ENCODE measurements around the gene BTBD7. TPM values are rescaled to one million over a fixed set of nuclear protein-coding genes. Genes with fewer than 3 reads are reported as not detected.

BTBD7 gene
- total and polyA plus RNA-seq, 9 donors, result 10.9 to 42.2 (median 32.7) TPM

GRCh38 chr14:93317210-93317874 is 15.5 kb downstream of the BTBD7 start:
- Histone ChIP-seq H3K9me3 (no peaks in the 10 kb centered on the region), H3K27ac (no peak overlapping the region), H3K27me3 (no peaks in the 10 kb centered on the region), H3K4me1 (ENCODE audit: insufficient read depth) (peaks cover 6% of the 10 kb centered on the region), H3K4me3 (no peak overlapping the region), H3K36me3 (no peaks in the 10 kb centered on the region)
- 92 to 94% (median 94%) methylated on average over 7 of the region's 7 CpGs for WGBS, 3 donors
- TF ChIP-seq POLR2A (IDR thresholded peaks at IDR 0.05), result no peak
- intact Hi-C loops (cut with DNase I), result no loop called here
- no peak for DNase-seq

DNA sequence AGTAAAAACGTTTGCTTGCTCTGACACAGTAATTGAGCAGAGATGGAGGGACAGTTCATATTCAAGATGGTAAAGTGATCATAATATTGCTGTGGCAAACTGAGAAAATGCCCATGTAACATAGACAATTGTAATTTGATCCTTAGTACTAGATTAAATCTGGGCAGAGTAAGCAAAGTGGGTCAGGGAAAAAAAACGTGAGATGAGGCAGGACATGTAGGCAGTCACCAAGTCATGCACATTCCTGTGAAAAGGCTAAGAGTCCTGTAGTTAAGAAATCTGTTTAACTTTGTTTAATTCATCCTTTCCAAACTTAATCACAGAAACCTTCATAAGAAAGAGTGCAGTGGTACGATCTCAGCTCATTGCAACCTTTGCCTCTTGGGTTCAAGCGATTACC is 16.1 kb downstream of the BTBD7 start:
- no peak overlapping the region for H3K4me3 ChIP-seq
- no peak overlapping the region for H3K27ac ChIP-seq
- intact Hi-C loops (cut with DNase I), result no loop called here
- 78 to 83% (median 82%) methylated on average over 4 of the region's 4 CpGs for WGBS, 3 donors
- H3K9me3 ChIP-seq, result no peaks in the 10 kb centered on the region
- no peaks in the 10 kb centered on the region for H3K36me3 ChIP-seq
- no peak for TF ChIP-seq CTCF (IDR thresholded peaks at IDR 0.05)
- H3K4me1 ChIP-seq (ENCODE audit: insufficient read depth), result peaks cover 6% of the 10 kb centered on the region
- no peak for DNase-seq
- H3K27me3 ChIP-seq, result no peaks in the 10 kb centered on the region

DNA sequence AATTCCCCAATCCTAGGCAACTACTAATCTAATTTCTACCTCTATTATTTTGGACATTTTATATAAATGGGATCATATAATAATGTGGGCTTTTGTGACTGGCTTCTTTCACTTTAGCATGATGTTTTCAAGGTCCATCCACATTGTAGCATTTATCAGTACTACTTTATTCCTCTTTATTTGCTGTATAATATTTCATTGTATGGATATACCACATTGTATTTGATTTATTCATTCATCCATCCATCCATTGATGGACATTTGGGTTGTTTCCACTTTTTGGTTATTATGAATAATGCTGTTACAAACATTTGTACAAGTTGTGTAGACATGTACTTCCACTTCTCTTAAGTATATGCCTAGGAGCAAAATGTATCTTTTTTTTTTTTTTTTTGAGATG is 17.3 kb downstream of the BTBD7 start:
- Histone ChIP-seq H3K27ac (no peak overlapping the region), H3K27me3 (no peaks in the 10 kb centered on the region), H3K36me3 (no peaks in the 10 kb centered on the region), H3K4me1 (ENCODE audit: insufficient read depth) (peaks cover 6% of the 10 kb centered on the region), H3K9me3 (no peaks in the 10 kb centered on the region), H3K4me3 (no peak overlapping the region)
- intact Hi-C loops (cut with DNase I), result no loop called here
- DNase-seq, result no peak
- TF ChIP-seq POLR2A (IDR thresholded peaks at IDR 0.05) (no peak), CTCF (IDR thresholded peaks at IDR 0.05) (no peak), EP300 (IDR thresholded peaks at IDR 0.05) (no peak)

GRCh38 chr14:93311082-93311481 is 21.8 kb downstream of the BTBD7 start:
- H3K27me3 ChIP-seq, result no peaks in the 10 kb centered on the region
- DNase-seq, result no peak
- no peaks in the 10 kb centered on the region for H3K9me3 ChIP-seq
- no peaks in the 10 kb centered on the region for H3K36me3 ChIP-seq
- intact Hi-C loops (cut with DNase I), result no loop called here
- H3K4me3 ChIP-seq, result no peak overlapping the region
- WGBS, 3 donors, result 88 to 92% (median 90%) methylated on average over 1 of the region's 1 CpG
- no peak for TF ChIP-seq POLR2A (IDR thresholded peaks at IDR 0.05)
- no peak overlapping the region for H3K27ac ChIP-seq
- H3K4me1 ChIP-seq (ENCODE audit: insufficient read depth), result peaks cover 6% of the 10 kb centered on the region

- peaks cover 6% of the 10 kb centered on the region for H3K4me1 ChIP-seq (ENCODE audit: insufficient read depth)
- no peak for TF ChIP-seq POLR2A (IDR thresholded peaks at IDR 0.05)
- TF ChIP-seq CTCF (IDR thresholded peaks at IDR 0.05), result no peak
- TF ChIP-seq EP300 (IDR thresholded peaks at IDR 0.05), result no peak
- no peaks in the 10 kb centered on the region for H3K27me3 ChIP-seq
- H3K4me3 ChIP-seq, result no peak overlapping the region
- no peak overlapping the region for H3K27ac ChIP-seq
- intact Hi-C loops (cut with DNase I), result no loop called here
- no peaks in the 10 kb centered on the region for H3K36me3 ChIP-seq
- no peak for DNase-seq
- WGBS, 3 donors, result 94 to 97% (median 95%) methylated on average over 2 of the region's 2 CpGs
- H3K9me3 ChIP-seq, result no peaks in the 10 kb centered on the region
These were observed 23.3 kb downstream of the BTBD7 start for GRCh38 chr14:93309427-93309966.

Data from ovary (tissue), 9 donors.